Measurements from ENCODE around the gene ZNF182. TPM values are rescaled to one million over a fixed set of nuclear protein-coding genes. Genes with fewer than 3 reads are reported as not detected.
"Not testable (repeated sequence)": the region's sequence is repeated elsewhere in the genome, so short reads cannot be mapped to it uniquely, and the experiment has no call there.

The ZNF182 gene
- total RNA-seq, 1 donor from 2014 or later, result 3.4 TPM

GRCh38 chrX:47956016-47956415 is 47.8 kb downstream of the ZNF182 start:
- Histone ChIP-seq H3K36me3 (ENCODE audit: control insufficient read depth, insufficient read depth, low read length) (no peaks in the 10 kb centered on the region), H3K4me3 (ENCODE audit: low read depth, low read length) (no peak overlapping the region), H3K27me3 (ENCODE audit: control insufficient read depth, insufficient read depth, low read length) (no peaks in the 10 kb centered on the region)
- DNase-seq (ENCODE audit: low read depth) (no peak), FAIRE-seq (no peak)
- TF ChIP-seq CTCF (IDR thresholded peaks at IDR 0.05; ENCODE audit: insufficient read depth, low read length, severe bottlenecking), result no peak

- H3K4me3 ChIP-seq (ENCODE audit: low read depth, low read length); DNase-seq (ENCODE audit: low read depth); FAIRE-seq; H3K27me3 ChIP-seq (ENCODE audit: control insufficient read depth, insufficient read depth, low read length); H3K36me3 ChIP-seq (ENCODE audit: control insufficient read depth, insufficient read depth, low read length): not testable (repeated sequence)
These were observed 48.5 kb downstream of the ZNF182 start for GRCh38 chrX:47955295-47955694.

- Histone ChIP-seq H3K36me3 (ENCODE audit: control insufficient read depth, insufficient read depth, low read length) (no peaks in the 10 kb centered on the region), H3K4me3 (ENCODE audit: low read depth, low read length) (no peak overlapping the region), H3K27me3 (ENCODE audit: control insufficient read depth, insufficient read depth, low read length) (no peaks in the 10 kb centered on the region)
- no peak for FAIRE-seq
- DNase-seq (ENCODE audit: low read depth), result no peak
- no peak for TF ChIP-seq CTCF (IDR thresholded peaks at IDR 0.05; ENCODE audit: insufficient read depth, low read length, severe bottlenecking)
These were observed 62.4 kb downstream of the ZNF182 start for GRCh38 chrX:47941423-47941822.

GRCh38 chrX:47940448-47940847 is 63.3 kb downstream of the ZNF182 start:
- Histone ChIP-seq H3K27me3 (ENCODE audit: control insufficient read depth, insufficient read depth, low read length) (no peaks in the 10 kb centered on the region), H3K4me3 (ENCODE audit: low read depth, low read length) (no peak overlapping the region), H3K36me3 (ENCODE audit: control insufficient read depth, insufficient read depth, low read length) (no peaks in the 10 kb centered on the region)
- DNase-seq (ENCODE audit: low read depth) (no peak), FAIRE-seq (no peak)
- no peak for TF ChIP-seq CTCF (IDR thresholded peaks at IDR 0.05; ENCODE audit: insufficient read depth, low read length, severe bottlenecking)

- Histone ChIP-seq H3K36me3 (ENCODE audit: control insufficient read depth, insufficient read depth, low read length) (no peaks in the 10 kb centered on the region), H3K4me3 (ENCODE audit: low read depth, low read length) (no peak overlapping the region), H3K27me3 (ENCODE audit: control insufficient read depth, insufficient read depth, low read length) (no peaks in the 10 kb centered on the region)
- FAIRE-seq (no peak), DNase-seq (ENCODE audit: low read depth) (no peak)
- TF ChIP-seq CTCF (IDR thresholded peaks at IDR 0.05; ENCODE audit: insufficient read depth, low read length, severe bottlenecking), result no peak
These were observed 66.9 kb downstream of the ZNF182 start for GRCh38 chrX:47936940-47937317.

GRCh38 chrX:47936224-47936939 is 67.4 kb downstream of the ZNF182 start:
- H3K4me3 ChIP-seq (ENCODE audit: low read depth, low read length), result no peak overlapping the region
- no peaks in the 10 kb centered on the region for H3K27me3 ChIP-seq (ENCODE audit: control insufficient read depth, insufficient read depth, low read length)
- no peaks in the 10 kb centered on the region for H3K36me3 ChIP-seq (ENCODE audit: control insufficient read depth, insufficient read depth, low read length)
- DNase-seq (ENCODE audit: low read depth) (no peak), FAIRE-seq (no peak)
- TF ChIP-seq CTCF (IDR thresholded peaks at IDR 0.05; ENCODE audit: insufficient read depth, low read length, severe bottlenecking), result no peak

All from bronchial epithelial cell (primary cell).